ENCODE measurements around the gene DLG2. TPM values are rescaled to one million over a fixed set of nuclear protein-coding genes. Genes with fewer than 3 reads are reported as not detected.
"Not testable (repeated sequence)": the region's sequence is repeated elsewhere in the genome, so short reads cannot be mapped to it uniquely, and the experiment has no call there.

The DLG2 gene
- total and polyA plus RNA-seq, 12 donors, result 1.0 to 14.8 (median 7.4) TPM

DNA sequence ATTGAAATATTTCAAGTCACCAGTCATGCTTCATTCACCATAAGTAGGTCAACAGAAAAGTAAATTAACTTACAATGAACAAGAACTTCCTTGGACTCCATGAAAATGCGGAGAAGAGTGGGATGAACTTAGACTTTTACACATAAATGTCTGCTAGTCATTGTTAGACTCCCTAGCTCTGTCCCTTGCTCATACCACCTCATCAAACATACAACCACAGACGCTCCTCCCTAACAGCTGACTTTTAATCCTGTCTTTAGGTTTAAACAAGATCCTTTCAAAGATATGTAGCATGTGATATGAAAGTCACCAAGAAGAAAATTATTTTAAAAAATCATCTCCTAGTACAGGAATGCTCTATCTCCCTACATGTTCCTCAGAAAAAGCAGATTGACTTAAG is 248.1 kb downstream of the DLG2 start:
- 82 to 92% methylated on average over 2 of the region's 2 CpGs for WGBS, 2 donors
- Histone ChIP-seq H3K9me3 (peaks cover 0 to 24% (median 4%) of the 10 kb centered on the region in 11 donors), H3K4me1 (no peaks in the 10 kb centered on the region), H3K36me3 (no peaks in the 10 kb centered on the region), H3K4me3 (no peak overlapping the region), H3K27ac (no peak overlapping the region), H3K27me3 (no peaks in the 10 kb centered on the region)
- DNase-seq (no peak), ATAC-seq (no peak)
- no peak for TF ChIP-seq CTCF (IDR thresholded peaks at IDR 0.05)
- intact Hi-C loops (cut with DNase I), result no loop called here

GRCh38 chr11:85377901-85378300 is 249.2 kb downstream of the DLG2 start:
- TF ChIP-seq CTCF (IDR thresholded peaks at IDR 0.05), result no peak
- Histone ChIP-seq H3K9me3 (peaks cover 0 to 19% (median 4%) of the 10 kb centered on the region in 11 donors), H3K4me1 (no peaks in the 10 kb centered on the region), H3K4me3 (no peak overlapping the region), H3K36me3 (no peaks in the 10 kb centered on the region), H3K27ac (no peak overlapping the region), H3K27me3 (no peaks in the 10 kb centered on the region)
- intact Hi-C loops (cut with DNase I), result no loop called here
- no peak for DNase-seq
- no peak for ATAC-seq

GRCh38 chr11:85359859-85360258 is 267.3 kb downstream of the DLG2 start:
- ATAC-seq (no peak), DNase-seq (no peak)
- H3K9me3 ChIP-seq, result no peaks in the 10 kb centered on the region
- no peak overlapping the region for H3K4me3 ChIP-seq
- TF ChIP-seq CTCF (IDR thresholded peaks at IDR 0.05), result no peak
- no peaks in the 10 kb centered on the region for H3K36me3 ChIP-seq
- WGBS, 2 donors, result 89 to 91% methylated on average over 6 of the region's 6 CpGs
- no peaks in the 10 kb centered on the region for H3K4me1 ChIP-seq
- H3K27me3 ChIP-seq, result no peaks in the 10 kb centered on the region
- H3K27ac ChIP-seq, result no peak overlapping the region
- intact Hi-C loops (cut with DNase I), result no loop called here

GRCh38 chr11:85355921-85356320 is 271.2 kb downstream of the DLG2 start:
- DNase-seq (no peak), ATAC-seq (no peak)
- no peak overlapping the region for H3K4me3 ChIP-seq
- H3K4me1 ChIP-seq, result no peaks in the 10 kb centered on the region
- H3K9me3 ChIP-seq, result peaks cover 0 to 3% (median 0%) of the 10 kb centered on the region in 11 donors
- no peak for TF ChIP-seq CTCF (IDR thresholded peaks at IDR 0.05)
- no peak overlapping the region for H3K27ac ChIP-seq
- no peaks in the 10 kb centered on the region for H3K27me3 ChIP-seq
- intact Hi-C loops (cut with DNase I), result no loop called here
- no peaks in the 10 kb centered on the region for H3K36me3 ChIP-seq

GRCh38 chr11:85349539-85349938 is 277.6 kb downstream of the DLG2 start:
- H3K27me3 ChIP-seq; ATAC-seq; intact Hi-C loops (cut with DNase I); H3K4me3 ChIP-seq; DNase-seq; H3K36me3 ChIP-seq; H3K27ac ChIP-seq; H3K9me3 ChIP-seq; H3K4me1 ChIP-seq: not testable (repeated sequence)
- 93 to 98% methylated on average over 2 of the region's 2 CpGs for WGBS, 2 donors

Measured in heart right ventricle (tissue), 16 donors.